BLaER1 treated with 17β-estradiol and CSF1 and Interleukin-3, amounts not matched to agents 10 nM and 100 nM (cell line): ENCODE data around the gene HAPLN2.
"Not testable (repeated sequence)": the region's sequence is repeated elsewhere in the genome, so short reads cannot be mapped to it uniquely, and the experiment has no call there.

ENCODE experiments used
- H3K27ac ChIP-seq, 11 experiments: shearing (Covaris generic); formaldehyde crosslinking; 2 replicates each; pipeline ENCODE4 v1.8.1; 2022
- H3K27me3 ChIP-seq, 11 experiments: shearing (Covaris generic); formaldehyde crosslinking; 2 replicates each; pipeline ENCODE4 v1.8.1; 2022
- H3K36me3 ChIP-seq, 11 experiments: shearing (Covaris generic); formaldehyde crosslinking; 2 replicates each; pipeline ENCODE4 v1.8.1; 2022
- H3K4me1 ChIP-seq, 10 experiments: shearing (Covaris generic); formaldehyde crosslinking; 2 replicates each; pipeline ENCODE4 v1.8.1; 2022
- H3K4me2 ChIP-seq, 11 experiments: shearing (Covaris generic); formaldehyde crosslinking; 2 replicates each; pipeline ENCODE4 v1.8.1; 2022
- H3K4me3 ChIP-seq, 10 experiments: shearing (Covaris generic); formaldehyde crosslinking; 2 replicates each; pipeline ENCODE4 v1.8.1; 2022
- H3K9ac ChIP-seq, 11 experiments: shearing (Covaris generic); formaldehyde crosslinking; 2 replicates each; pipeline ENCODE4 v1.8.1; 2022
- H3K9me3 ChIP-seq, 11 experiments: shearing (Covaris generic); formaldehyde crosslinking; replicated peaks in 1 of 11; 2 replicates each; pipeline ENCODE4 v1.8.1; 2022
- H4K20me1 ChIP-seq, 11 experiments: shearing (Covaris generic); formaldehyde crosslinking; 2 replicates each; pipeline ENCODE4 v1.8.1; 2022
- Cebpa-rat ChIP-seq, 11 experiments: shearing (Covaris generic); IDR thresholded peaks; 2 replicates each; pipeline ENCODE4 v1.8.1; 2022

HAPLN2 gene

DNA sequence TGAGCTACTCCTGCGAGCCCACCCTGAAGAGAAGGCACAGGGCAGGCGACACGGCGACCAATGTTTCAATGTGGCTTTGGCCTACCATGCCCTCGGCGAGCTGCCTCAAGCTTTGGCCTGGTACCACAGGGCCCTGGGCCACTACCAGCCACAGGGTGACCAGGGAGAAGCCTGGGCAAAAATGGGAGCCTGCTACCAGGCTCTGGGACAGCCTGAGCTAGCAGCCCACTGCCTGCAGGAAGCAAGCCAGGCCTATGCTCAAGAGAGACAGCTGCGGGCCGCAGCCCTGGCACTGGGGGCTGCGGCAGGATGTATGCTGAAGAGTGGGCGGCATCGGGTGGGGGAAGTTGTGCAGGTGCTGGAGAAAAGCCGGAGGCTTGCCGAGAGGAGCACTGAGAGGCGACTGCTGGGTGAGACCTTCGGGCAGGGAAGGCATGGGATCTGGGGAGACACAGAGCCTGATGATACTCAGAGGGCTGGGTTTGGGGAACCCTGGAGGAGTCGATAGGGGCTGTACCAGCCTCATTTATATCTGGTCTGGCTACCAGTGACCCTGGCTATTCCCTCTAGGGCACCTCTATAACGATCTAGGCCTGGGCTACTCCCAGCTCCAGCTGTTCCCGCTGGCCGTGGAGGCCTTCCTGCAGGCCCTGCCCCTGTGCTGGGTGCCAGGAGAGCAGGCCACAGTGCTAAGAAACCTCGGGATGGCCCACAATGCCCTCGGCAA lies 37.4 kb upstream of the HAPLN2 start:
- no peak for TF ChIP-seq Cebpa-rat (IDR thresholded peaks at IDR 0.05)
- H3K4me3 ChIP-seq = peak overlapping the region; percentile 34 to 76 (median 72); a peak in 19 of 20 replicates
- H4K20me1 ChIP-seq = peaks cover 0 to 22% (median 8%) of the 10 kb centered on the region in 11 experiments; a peak in 9 of 22 replicates
- H3K27me3 ChIP-seq = no peaks in the 10 kb centered on the region
- peak overlapping the region; percentile 92 to 99 (median 96) for H3K4me2 ChIP-seq
- peak overlapping the region; percentile 84 to 96 (median 91) for H3K9ac ChIP-seq
- peak overlapping the region; percentile 89 to 99 (median 94) for H3K27ac ChIP-seq
- peaks cover 8 to 30% (median 24%) of the 10 kb centered on the region in 11 experiments; a peak in 21 of 22 replicates for H3K36me3 ChIP-seq
- peaks cover 73 to 89% (median 78%) of the 10 kb centered on the region in 10 experiments for H3K4me1 ChIP-seq
- H3K9me3 ChIP-seq = no peaks in the 10 kb centered on the region

DNA sequence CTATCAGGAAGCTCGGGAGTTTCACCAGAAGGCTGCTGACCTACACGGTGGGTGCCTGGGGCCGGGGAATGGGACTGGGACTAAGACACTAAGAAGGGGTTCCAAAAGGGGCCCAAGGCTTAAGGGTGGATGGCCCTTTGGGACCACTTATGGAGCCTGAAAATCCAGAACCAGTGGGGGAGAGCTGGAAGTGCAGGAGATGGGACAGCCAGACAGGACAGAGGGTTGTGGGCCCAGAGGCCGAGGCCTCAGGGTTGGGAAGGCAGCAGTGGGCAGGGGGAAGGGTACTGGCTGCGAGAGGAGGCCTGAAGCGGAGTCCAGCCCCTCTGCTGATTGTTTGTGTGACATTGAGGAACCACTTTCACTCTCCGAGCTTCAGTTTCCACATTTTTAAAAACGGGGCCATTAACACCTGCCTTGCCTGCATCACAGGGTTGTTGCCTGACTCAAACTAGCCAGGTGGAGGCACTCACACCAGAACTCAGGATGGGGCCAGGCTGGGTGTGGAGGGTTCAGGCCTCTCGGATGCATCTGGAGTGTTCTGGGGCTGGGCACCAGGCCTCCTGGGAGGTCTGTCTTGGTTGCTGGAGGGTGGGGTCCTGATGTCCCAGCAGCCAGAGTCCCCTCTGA lies 36.7 kb upstream of the HAPLN2 start:
- peak overlapping the region; percentile 34 to 76 (median 72); a peak in 19 of 20 replicates for H3K4me3 ChIP-seq
- H4K20me1 ChIP-seq = peaks cover 0 to 22% (median 8%) of the 10 kb centered on the region in 11 experiments; a peak in 9 of 22 replicates
- H3K36me3 ChIP-seq = peaks cover 8 to 36% (median 31%) of the 10 kb centered on the region in 11 experiments; a peak in 21 of 22 replicates
- H3K27me3 ChIP-seq = no peaks in the 10 kb centered on the region
- H3K9me3 ChIP-seq = no peaks in the 10 kb centered on the region
- peak overlapping the region; percentile 89 to 99 (median 94) for H3K27ac ChIP-seq
- peak overlapping the region; percentile 84 to 96 (median 91) for H3K9ac ChIP-seq
- H3K4me1 ChIP-seq = peaks cover 73 to 87% (median 77%) of the 10 kb centered on the region in 10 experiments
- no peak for TF ChIP-seq Cebpa-rat (IDR thresholded peaks at IDR 0.05)
- peak overlapping the region; percentile 92 to 99 (median 96) for H3K4me2 ChIP-seq

GRCh38 chr1:156583821-156584622 lies 35.2 kb upstream of the HAPLN2 start:
- H3K9ac ChIP-seq = peak overlapping the region; percentile 84 to 96 (median 91); a peak in 21 of 22 replicates
- H3K9me3 ChIP-seq = no peaks in the 10 kb centered on the region
- peak overlapping the region; percentile 92 to 99 (median 96) for H3K4me2 ChIP-seq
- peaks cover 59 to 74% (median 62%) of the 10 kb centered on the region in 10 experiments for H3K4me1 ChIP-seq
- peaks cover 8 to 41% (median 36%) of the 10 kb centered on the region in 11 experiments; a peak in 21 of 22 replicates for H3K36me3 ChIP-seq
- H4K20me1 ChIP-seq = peaks cover 0 to 22% (median 8%) of the 10 kb centered on the region in 11 experiments; a peak in 9 of 22 replicates
- TF ChIP-seq Cebpa-rat (IDR thresholded peaks at IDR 0.05) = no peak
- H3K4me3 ChIP-seq = peak overlapping the region; percentile 34 to 76 (median 72); a peak in 19 of 20 replicates
- no peaks in the 10 kb centered on the region for H3K27me3 ChIP-seq
- H3K27ac ChIP-seq = peak overlapping the region; percentile 89 to 99 (median 94); a peak in 21 of 22 replicates

GRCh38 chr1:156584813-156585212 lies 34.4 kb upstream of the HAPLN2 start:
- H3K27me3 ChIP-seq = no peaks in the 10 kb centered on the region
- peaks cover 8 to 41% (median 36%) of the 10 kb centered on the region in 11 experiments; a peak in 21 of 22 replicates for H3K36me3 ChIP-seq
- H4K20me1 ChIP-seq = peaks cover 0 to 22% (median 8%) of the 10 kb centered on the region in 11 experiments; a peak in 9 of 22 replicates
- H3K4me1 ChIP-seq = peaks cover 51 to 66% (median 55%) of the 10 kb centered on the region in 10 experiments
- peak overlapping the region; percentile 54 to 96 (median 91); a peak in 19 of 22 replicates for H3K9ac ChIP-seq
- H3K4me3 ChIP-seq = peak overlapping the region in 7 of 10 experiments; percentile 31 to 76 (median 73); a peak in 9 of 20 replicates
- no peaks in the 10 kb centered on the region for H3K9me3 ChIP-seq
- TF ChIP-seq Cebpa-rat (IDR thresholded peaks at IDR 0.05) = no peak
- peak overlapping the region in 8 of 11 experiments; percentile 56 to 99 (median 95); a peak in 11 of 22 replicates for H3K27ac ChIP-seq
- peak overlapping the region; percentile 92 to 99 (median 96); a peak in 21 of 22 replicates for H3K4me2 ChIP-seq

GRCh38 chr1:156586323-156586722 lies 32.9 kb upstream of the HAPLN2 start:
- H3K4me2 ChIP-seq = no peak overlapping the region

DNA sequence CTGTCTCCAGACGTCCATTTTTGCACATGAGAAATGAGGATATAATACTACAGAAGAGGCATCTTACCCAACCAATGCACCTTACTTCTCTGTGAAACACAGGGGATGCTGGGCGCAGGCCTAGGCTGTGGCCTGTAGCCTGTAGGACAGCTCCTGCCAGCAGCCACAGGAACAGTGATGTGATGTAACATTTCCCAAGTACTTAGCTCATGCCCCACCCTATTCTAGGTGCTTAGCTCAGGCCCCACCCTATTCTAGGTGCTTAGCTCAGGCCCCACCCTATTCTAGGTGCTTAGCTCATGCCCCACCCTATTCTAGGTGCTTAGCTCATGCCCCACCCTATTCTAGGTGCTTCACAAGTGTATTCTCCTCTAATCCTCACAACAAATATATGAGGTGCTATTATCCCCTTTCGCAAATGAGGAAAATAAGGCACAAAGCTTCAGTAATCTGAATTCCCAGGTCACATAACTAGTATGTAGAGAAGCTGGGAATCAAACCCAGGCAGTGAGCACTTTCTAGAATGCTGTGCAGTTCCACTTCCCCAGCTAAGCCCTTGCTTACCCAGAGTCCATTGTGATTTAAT lies 32.2 kb upstream of the HAPLN2 start:
- Histone ChIP-seq H3K27ac (no peak overlapping the region), H3K27me3 (no peaks in the 10 kb centered on the region), H3K4me2 (no peak overlapping the region), H3K4me1 (peaks cover 40 to 57% (median 46%) of the 10 kb centered on the region in 10 experiments), H3K36me3 (peaks cover 8 to 41% (median 36%) of the 10 kb centered on the region in 11 experiments; a peak in 21 of 22 replicates), H4K20me1 (peaks cover 0 to 22% (median 8%) of the 10 kb centered on the region in 11 experiments; a peak in 9 of 22 replicates), H3K4me3 (no peak overlapping the region), H3K9me3 (no peaks in the 10 kb centered on the region), H3K9ac (peak overlapping the region in 2 of 11 experiments; percentile 10 to 22; a peak in 1 of 22 replicates)
- no peak for TF ChIP-seq Cebpa-rat (IDR thresholded peaks at IDR 0.05)

More at GRCh38 chr1:156586323-156586722, 32.9 kb upstream of the HAPLN2 start:
- Histone ChIP-seq H3K27me3 (no peaks in the 10 kb centered on the region), H3K27ac (no peak overlapping the region), H3K9me3 (no peaks in the 10 kb centered on the region), H3K4me3 (no peak overlapping the region), H4K20me1 (peaks cover 0 to 22% (median 8%) of the 10 kb centered on the region in 11 experiments; a peak in 9 of 22 replicates), H3K9ac (peak overlapping the region in 8 of 11 experiments; percentile 2 to 93 (median 16); a peak in 4 of 22 replicates), H3K4me1 (peaks cover 46 to 63% (median 50%) of the 10 kb centered on the region in 10 experiments), H3K36me3 (peaks cover 8 to 41% (median 36%) of the 10 kb centered on the region in 11 experiments; a peak in 21 of 22 replicates)
- no peak for TF ChIP-seq Cebpa-rat (IDR thresholded peaks at IDR 0.05)

- not testable (repeated sequence) for H3K9me3 ChIP-seq, H3K4me2 ChIP-seq, H3K27me3 ChIP-seq, H3K9ac ChIP-seq, H3K4me3 ChIP-seq, H3K27ac ChIP-seq
- Histone ChIP-seq H3K4me1 (peaks cover 43 to 58% (median 46%) of the 10 kb centered on the region in 10 experiments), H4K20me1 (peaks cover 0 to 29% (median 15%) of the 10 kb centered on the region in 11 experiments; a peak in 12 of 22 replicates), H3K36me3 (peaks cover 10 to 47% (median 38%) of the 10 kb centered on the region in 11 experiments; a peak in 21 of 22 replicates)
These were observed 31.3 kb upstream of the HAPLN2 start for GRCh38 chr1:156587927-156588326.

DNA sequence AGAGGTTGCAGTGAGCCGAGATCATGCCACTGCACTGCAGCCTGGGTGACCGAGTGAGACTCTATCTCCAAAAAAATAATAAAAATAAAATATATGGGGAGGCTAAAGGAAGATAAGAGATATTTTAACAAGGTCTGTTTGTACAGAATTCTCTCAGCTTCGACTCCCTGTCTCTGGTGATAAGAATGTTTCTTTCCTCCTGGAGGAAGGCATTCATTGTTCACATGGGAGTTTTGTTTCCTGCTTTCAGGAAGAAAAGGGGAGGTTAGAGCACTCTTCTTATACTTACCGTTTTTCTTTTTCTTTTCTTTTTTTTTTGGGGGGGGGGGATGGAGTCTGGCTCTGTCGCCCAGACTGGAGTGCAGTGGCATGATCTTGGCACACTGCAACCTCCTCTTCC lies 29.7 kb upstream of the HAPLN2 start:
- Histone ChIP-seq H3K27ac (no peak overlapping the region), H3K4me2 (no peak overlapping the region)
- no peak for TF ChIP-seq Cebpa-rat (IDR thresholded peaks at IDR 0.05)

More for the DNA sequence above, 29.7 kb upstream of the HAPLN2 start:
- H3K4me3 ChIP-seq = no peak overlapping the region
- no peaks in the 10 kb centered on the region for H3K9me3 ChIP-seq
- no peaks in the 10 kb centered on the region for H3K27me3 ChIP-seq
- H3K9ac ChIP-seq = no peak overlapping the region
- H4K20me1 ChIP-seq = peaks cover 0 to 41% (median 26%) of the 10 kb centered on the region in 11 experiments; a peak in 14 of 22 replicates
- H3K4me1 ChIP-seq = peaks cover 34 to 55% (median 46%) of the 10 kb centered on the region in 10 experiments
- peaks cover 24 to 56% (median 53%) of the 10 kb centered on the region in 11 experiments for H3K36me3 ChIP-seq
